Liver (tissue), 9 donors: ENCODE results near the gene DCC. TPM values are rescaled to one million over a fixed set of nuclear protein-coding genes. Genes with fewer than 3 reads are reported as not detected.

Experiments used
- DNase-seq: peaks from one replicate; pipeline ENCODE4 v3.0.0-alpha.2; 2017; ENCODE audit warnings: low spot score
- H3K27ac ChIP-seq, 2 donors: one replicate each; pipeline ENCODE4 v1.7.0; 2013; ENCODE audit warnings: inconsistent platforms in 2 of 2, low read length in 2 of 2, control low read depth in 1 of 2, low read depth in 1 of 2, mild to moderate bottlenecking in 1 of 2
- H3K27me3 ChIP-seq, 4 donors: one replicate each; pipeline versions ENCODE4 v1.6.1 to v1.7.0; 2013; ENCODE audit warnings: low read length in 3 of 4, inconsistent platforms in 1 of 4, mild to moderate bottlenecking in 1 of 4, moderate library complexity in 1 of 4; ENCODE audit not compliant: control insufficient read depth in 4 of 4, insufficient read depth in 4 of 4
- H3K36me3 ChIP-seq, 4 donors: one replicate each; pipeline versions ENCODE4 v1.6.1 to v1.7.0; 2013; ENCODE audit warnings: low read length in 3 of 4, mild to moderate bottlenecking in 3 of 4, low read depth in 1 of 4, moderate library complexity in 1 of 4; ENCODE audit not compliant: control insufficient read depth in 4 of 4, insufficient read depth in 3 of 4
- H3K4me1 ChIP-seq, 4 donors: one replicate each; pipeline versions ENCODE4 v1.6.1 to v1.7.0; 2013; ENCODE audit warnings: low read length in 3 of 4, mild to moderate bottlenecking in 3 of 4, moderate library complexity in 1 of 4; ENCODE audit not compliant: control insufficient read depth in 4 of 4, insufficient read depth in 4 of 4
- H3K4me3 ChIP-seq, 3 donors: one replicate each; pipeline versions ENCODE4 v1.6.1 to v1.7.0; 2013; ENCODE audit warnings: low read length in 3 of 3, control low read depth in 1 of 3, low read depth in 1 of 3, mild to moderate bottlenecking in 1 of 3
- H3K9ac ChIP-seq, 2 donors: one replicate each; pipeline ENCODE4 v1.7.0; 2013; ENCODE audit warnings: low read length in 2 of 2, mild to moderate bottlenecking in 2 of 2, moderate library complexity in 2 of 2, control low read depth in 1 of 2, low read depth in 1 of 2
- H3K9me3 ChIP-seq, 4 donors: one replicate each; pipeline versions ENCODE4 v1.6.1 to v1.7.0; 2013; ENCODE audit warnings: low read length in 3 of 4; ENCODE audit not compliant: control insufficient read depth in 4 of 4
- EGR1 ChIP-seq, 2 donors: IDR thresholded peaks; 2 replicates each; pipeline ENCODE4 v1.6.1; 2016 to 2018; ENCODE audit warnings: antibody characterized with exemption in 2 of 2, low read depth in 2 of 2
- FOXA2 ChIP-seq: IDR thresholded peaks from 2 replicates; pipeline ENCODE4 v1.6.1; 2016; ENCODE audit warnings: antibody characterized with exemption
- GABPA ChIP-seq, 2 donors: IDR thresholded peaks in 1 of 2; conservative IDR thresholded peaks in 1 of 2; 2 replicates each; pipeline ENCODE4 v1.6.1; 2016; ENCODE audit warnings: antibody characterized with exemption in 2 of 2, mild to moderate bottlenecking in 1 of 2, moderate library complexity in 1 of 2
- HNF4A ChIP-seq, 2 donors: conservative IDR thresholded peaks; 2 replicates each; pipeline ENCODE4 v1.6.1; 2016; ENCODE audit warnings: antibody characterized with exemption in 2 of 2, mild to moderate bottlenecking in 2 of 2
- JUND ChIP-seq, 2 donors: IDR thresholded peaks; 2 replicates each; pipeline ENCODE4 v1.6.1; 2016; ENCODE audit warnings: antibody characterized with exemption in 2 of 2
- NR2F2 ChIP-seq: IDR thresholded peaks from 2 replicates; pipeline ENCODE4 v1.6.1; 2016; ENCODE audit warnings: antibody characterized with exemption
- RAD21 ChIP-seq, 2 donors: IDR thresholded peaks; 2 replicates each; pipeline ENCODE4 v1.6.1; 2016; ENCODE audit warnings: antibody characterized with exemption in 2 of 2, mild to moderate bottlenecking in 2 of 2
- RXRA ChIP-seq, 2 donors: IDR thresholded peaks; 2 replicates each; pipeline ENCODE4 v1.6.1; 2017 to 2018; ENCODE audit warnings: antibody characterized with exemption in 2 of 2, mild to moderate bottlenecking in 1 of 2
- SP1 ChIP-seq: IDR thresholded peaks from 2 replicates; pipeline ENCODE4 v1.6.1; 2018; ENCODE audit warnings: antibody characterized with exemption, mild to moderate bottlenecking
- TAF1 ChIP-seq: conservative IDR thresholded peaks from 2 replicates; pipeline ENCODE4 v1.6.1; 2016; ENCODE audit warnings: antibody characterized with exemption, mild to moderate bottlenecking
- YY1 ChIP-seq: IDR thresholded peaks from 2 replicates; pipeline ENCODE4 v1.6.1; 2016; ENCODE audit warnings: antibody characterized with exemption, mild to moderate bottlenecking
- WGBS: extraction: QIAGEN DNeasy Blood & Tissue Kit; methylation state at CpG from one replicate; pipeline ENCODE4 v1.1.7; 2013; 5-methylcytosine and 5-hydroxymethylcytosine counted together
- polyA plus RNA-seq, 2 donors: library from polyadenylated mRNA; stranded (reverse) in 1 of 2; unstranded in 1 of 2; fragments of 200-250 nt in 1 of 2; fragments of >200 nt in 1 of 2; fragmentation: Nextera tagmentation in 1 of 2; extraction: Ambion mirVana in 1 of 2; gene quantifications; one replicate each; pipeline versions ENCODE4 v1.2.1 to v1.2.3, GENCODE V29; 2013 to 2015
- total RNA-seq, 2 donors: library from RNA; depleted of rRNA; stranded (reverse); fragments of >200 nt; gene quantifications; one replicate each; pipeline ENCODE4 v1.2.3, GENCODE V29; 2014
- TF ChIP-seq, protein P1 (sequence below): IDR thresholded peaks from 2 replicates; pipeline ENCODE4 v1.6.1; 2016; ENCODE audit warnings: antibody characterized with exemption, mild to moderate bottlenecking
- TF ChIP-seq, protein P2 (sequence below): IDR thresholded peaks from 2 replicates; pipeline ENCODE4 v1.6.1; 2016; ENCODE audit warnings: antibody characterized with exemption
- donor health status: healthy.
- donor health status: healthy.
- donor health status: healthy.
- donor health status: healthy.
- donor health status: healthy.

The DCC gene
- total and polyA plus RNA-seq, 4 donors = under 0.01 to 0.03 TPM; not detected in 2

DNA sequence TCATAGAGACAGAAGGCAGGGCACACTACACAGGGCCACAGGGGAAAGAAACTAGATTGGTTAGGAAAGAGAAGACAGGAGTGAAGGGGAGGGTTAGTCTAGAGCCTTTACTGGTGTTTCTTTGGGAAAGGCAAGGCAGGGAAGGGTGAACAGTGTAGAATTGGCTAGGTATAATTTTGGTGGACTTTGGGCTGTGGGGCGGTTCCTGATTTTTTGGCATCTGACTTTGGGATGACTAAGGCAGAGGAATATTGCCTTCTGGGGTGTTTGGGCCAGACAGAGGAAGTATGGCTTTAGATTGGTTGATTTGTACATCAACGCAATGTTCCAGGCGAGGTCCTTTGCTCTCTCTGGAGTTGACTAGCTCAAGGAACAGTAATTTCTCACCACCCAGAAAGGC, 534.8 kb downstream of the DCC start (continued):
- TF ChIP-seq, protein P1, sequence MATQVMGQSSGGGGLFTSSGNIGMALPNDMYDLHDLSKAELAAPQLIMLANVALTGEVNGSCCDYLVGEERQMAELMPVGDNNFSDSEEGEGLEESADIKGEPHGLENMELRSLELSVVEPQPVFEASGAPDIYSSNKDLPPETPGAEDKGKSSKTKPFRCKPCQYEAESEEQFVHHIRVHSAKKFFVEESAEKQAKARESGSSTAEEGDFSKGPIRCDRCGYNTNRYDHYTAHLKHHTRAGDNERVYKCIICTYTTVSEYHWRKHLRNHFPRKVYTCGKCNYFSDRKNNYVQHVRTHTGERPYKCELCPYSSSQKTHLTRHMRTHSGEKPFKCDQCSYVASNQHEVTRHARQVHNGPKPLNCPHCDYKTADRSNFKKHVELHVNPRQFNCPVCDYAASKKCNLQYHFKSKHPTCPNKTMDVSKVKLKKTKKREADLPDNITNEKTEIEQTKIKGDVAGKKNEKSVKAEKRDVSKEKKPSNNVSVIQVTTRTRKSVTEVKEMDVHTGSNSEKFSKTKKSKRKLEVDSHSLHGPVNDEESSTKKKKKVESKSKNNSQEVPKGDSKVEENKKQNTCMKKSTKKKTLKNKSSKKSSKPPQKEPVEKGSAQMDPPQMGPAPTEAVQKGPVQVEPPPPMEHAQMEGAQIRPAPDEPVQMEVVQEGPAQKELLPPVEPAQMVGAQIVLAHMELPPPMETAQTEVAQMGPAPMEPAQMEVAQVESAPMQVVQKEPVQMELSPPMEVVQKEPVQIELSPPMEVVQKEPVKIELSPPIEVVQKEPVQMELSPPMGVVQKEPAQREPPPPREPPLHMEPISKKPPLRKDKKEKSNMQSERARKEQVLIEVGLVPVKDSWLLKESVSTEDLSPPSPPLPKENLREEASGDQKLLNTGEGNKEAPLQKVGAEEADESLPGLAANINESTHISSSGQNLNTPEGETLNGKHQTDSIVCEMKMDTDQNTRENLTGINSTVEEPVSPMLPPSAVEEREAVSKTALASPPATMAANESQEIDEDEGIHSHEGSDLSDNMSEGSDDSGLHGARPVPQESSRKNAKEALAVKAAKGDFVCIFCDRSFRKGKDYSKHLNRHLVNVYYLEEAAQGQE = no peak
- TF ChIP-seq NR2F2 (no peak), JUND (IDR thresholded peaks at IDR 0.05) (no peak), HNF4A (conservative IDR thresholded peaks at IDR 0.05) (no peak)
- TF ChIP-seq, protein P2, sequence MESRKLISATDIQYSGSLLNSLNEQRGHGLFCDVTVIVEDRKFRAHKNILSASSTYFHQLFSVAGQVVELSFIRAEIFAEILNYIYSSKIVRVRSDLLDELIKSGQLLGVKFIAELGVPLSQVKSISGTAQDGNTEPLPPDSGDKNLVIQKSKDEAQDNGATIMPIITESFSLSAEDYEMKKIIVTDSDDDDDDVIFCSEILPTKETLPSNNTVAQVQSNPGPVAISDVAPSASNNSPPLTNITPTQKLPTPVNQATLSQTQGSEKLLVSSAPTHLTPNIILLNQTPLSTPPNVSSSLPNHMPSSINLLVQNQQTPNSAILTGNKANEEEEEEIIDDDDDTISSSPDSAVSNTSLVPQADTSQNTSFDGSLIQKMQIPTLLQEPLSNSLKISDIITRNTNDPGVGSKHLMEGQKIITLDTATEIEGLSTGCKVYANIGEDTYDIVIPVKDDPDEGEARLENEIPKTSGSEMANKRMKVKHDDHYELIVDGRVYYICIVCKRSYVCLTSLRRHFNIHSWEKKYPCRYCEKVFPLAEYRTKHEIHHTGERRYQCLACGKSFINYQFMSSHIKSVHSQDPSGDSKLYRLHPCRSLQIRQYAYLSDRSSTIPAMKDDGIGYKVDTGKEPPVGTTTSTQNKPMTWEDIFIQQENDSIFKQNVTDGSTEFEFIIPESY = no peak

DNA sequence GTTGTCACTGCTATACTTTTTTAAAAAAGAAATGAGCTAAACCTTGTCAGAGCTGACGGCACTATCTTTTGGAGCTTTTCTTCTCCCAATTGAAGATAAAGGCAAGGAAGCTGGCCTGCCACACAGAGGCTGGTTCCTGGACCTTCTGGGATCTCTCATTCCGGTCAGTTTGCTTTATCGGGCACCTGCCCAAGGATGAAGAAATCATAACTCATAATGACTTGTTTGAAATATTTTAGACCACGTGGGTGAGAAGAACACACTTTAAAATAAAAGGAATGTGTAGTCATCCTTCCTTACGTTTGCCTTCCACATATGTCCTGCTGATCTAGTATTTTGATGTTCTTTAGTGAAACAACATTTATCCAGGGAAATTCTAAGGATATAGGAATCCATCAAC, 535.7 kb downstream of the DCC start:
- Histone ChIP-seq H3K36me3 (no peaks in the 10 kb centered on the region), H3K27me3 (no peaks in the 10 kb centered on the region), H3K4me1 (no peaks in the 10 kb centered on the region), H3K9ac (no peak overlapping the region), H3K27ac (no peak overlapping the region), H3K9me3 (no peaks in the 10 kb centered on the region), H3K4me3 (no peak overlapping the region)
- no peak for DNase-seq
- TF ChIP-seq RAD21 (IDR thresholded peaks at IDR 0.05) (no peak), YY1 (no peak), RXRA (IDR thresholded peaks at IDR 0.05) (no peak), FOXA2 (no peak), EGR1 (IDR thresholded peaks at IDR 0.05; ENCODE audit: low read depth in 2 of 2) (no peak), SP1 (no peak), TAF1 (no peak), GABPA (IDR thresholded peaks at IDR 0.05 in 1 of 2, conservative IDR thresholded peaks at IDR 0.05 in 1 of 2) (no peak), NR2F2 (no peak), HNF4A (conservative IDR thresholded peaks at IDR 0.05) (no peak)
- TF ChIP-seq, protein P1 = no peak
- TF ChIP-seq, protein P2 = no peak
- WGBS = 58% methylated on average over 5 of the region's 5 CpGs
